ENCODE results near the gene JAK1. TPM values are rescaled to one million over a fixed set of nuclear protein-coding genes. Genes with fewer than 3 reads are reported as not detected.
A peak's percentile ranks its signal among the peaks of the same experiment; 100 is the strongest.

Gene JAK1
- total and polyA plus RNA-seq, 9 of the 15 experiments (the other 6 are each of a cell fraction or from before 2014, with no cell fraction given): 9.7 to 44.1 (median 42.5) TPM

- no peak for TF ChIP-seq ZBTB2 (IDR thresholded peaks at IDR 0.05)
- no peak for TF ChIP-seq MCM2 (IDR thresholded peaks at IDR 0.05; ENCODE audit: low read depth)
- TF ChIP-seq ZNF134 (CRISPR knock-in tag; conservative IDR thresholded peaks at IDR 0.05): no peak
- no peak for TF ChIP-seq ZFP36 (IDR thresholded peaks at IDR 0.05; ENCODE audit: low read depth, low read length, partially characterized antibody)
- 0 out of 4 replicates have a peak, but pooled peaks of 1 of the 2 experiments have one; percentile 24 for TF ChIP-seq HDAC1 (IDR thresholded peaks at IDR 0.05)
- TF ChIP-seq BRF1 (IDR thresholded peaks at IDR 0.05; ENCODE audit: borderline replicate concordance, extremely low read depth, insufficient read length): no peak
- peak; percentile 58; the same call in 1 of the 2 replicates for TF ChIP-seq GATA2 (CRISPR knock-in tag; IDR thresholded peaks at IDR 0.05)
- TF ChIP-seq KLF16 (IDR thresholded peaks at IDR 0.05): no peak
- TF ChIP-seq GABPA (tag; conservative IDR thresholded peaks at IDR 0.05; ENCODE audit: low read depth): no peak
- TF ChIP-seq CEBPG (CRISPR knock-in tag; IDR thresholded peaks at IDR 0.05): no peak
- peak in 1 of 2 experiments; percentile 46; a peak in 1 of 4 replicates for TF ChIP-seq CEBPG (tag; conservative IDR thresholded peaks at IDR 0.05 in 1 of 2, IDR thresholded peaks at IDR 0.05 in 1 of 2)
- TF ChIP-seq CTCF (IDR thresholded peaks at IDR 0.05 in 2 of 3, conservative IDR thresholded peaks at IDR 0.05 in 1 of 3; ENCODE audit: insufficient read depth in 2 of 3, low read depth in 1 of 3, low read length in 3 of 3): 0 out of 6 replicates have a peak, but pooled peaks of 1 of the 3 experiments have one; percentile 14
- no peak for TF ChIP-seq ZNF75A (CRISPR knock-in tag; IDR thresholded peaks at IDR 0.05)
- no peak for TF ChIP-seq ZNF57 (CRISPR knock-in tag; IDR thresholded peaks at IDR 0.05)
- no peak for TF ChIP-seq ZC3H11A (IDR thresholded peaks at IDR 0.05; ENCODE audit: low read depth, low read length)
- no peak for TF ChIP-seq NBN (IDR thresholded peaks at IDR 0.05; ENCODE audit: low read depth)
- no peak for TF ChIP-seq ZNF140 (CRISPR knock-in tag; IDR thresholded peaks at IDR 0.05)
- TF ChIP-seq MECOM (CRISPR knock-in tag; IDR thresholded peaks at IDR 0.05): no peak
- TF ChIP-seq ZBTB34 (CRISPR knock-in tag; IDR thresholded peaks at IDR 0.05): no peak
- no peak for TF ChIP-seq MEIS2 (IDR thresholded peaks at IDR 0.05; ENCODE audit: partially characterized antibody)
- no peak for TF ChIP-seq ZNF707 (CRISPR knock-in tag; conservative IDR thresholded peaks at IDR 0.05)
- TF ChIP-seq CEBPB (tag; IDR thresholded peaks at IDR 0.05): peak; percentile 53
- peak; percentile 52; the same call in 1 of the 2 replicates for TF ChIP-seq EHMT2 (IDR thresholded peaks at IDR 0.05)
- no peak for TF ChIP-seq CREB3L1 (IDR thresholded peaks at IDR 0.05; ENCODE audit: borderline replicate concordance, low read depth)
Observed at GRCh38 chr1:64884261-64885040, 81.9 kb downstream of the JAK1 start (continued).

Data from K562 (cell line).